GM12878 (cell line): ENCODE results near the gene SHB. TPM values are rescaled to one million over a fixed set of nuclear protein-coding genes. Genes with fewer than 3 reads are reported as not detected.

ENCODE experiments used
- ATAC-seq: fragments of 200-7000 bp; cut with Tn5 transposase; 3 replicates; pipeline ENCODE4 v1.9.1; 2020; ENCODE audit warnings: mild to moderate bottlenecking, moderate library complexity
- BruUV-seq: library from RNA; stranded (reverse); fragments of 400-500 nt; replicated peaks from 2 replicates; lab custom pipeline; 2021; lab: Mats Ljungman, UMichigan
- CTCF ChIA-PET: fragments of 300-600 bp; sonication (Branson Sonifier 250); formaldehyde crosslinking; extraction: SDS; loops from one replicate; lab custom pipeline; 2021; ENCODE audit warnings: inconsistent platforms; lab: Yijun Ruan, JAX
- POLR2A ChIA-PET: fragments of 350-600 bp; formaldehyde crosslinking; extraction: SDS; loops from one replicate; lab custom pipeline; 2021; ENCODE audit warnings: inconsistent platforms; lab: Charles Lee
- RAD21 ChIA-PET: fragments of 300-600 bp; sonication (Branson Sonifier 250); formaldehyde crosslinking; loops from one replicate; lab custom pipeline; 2023; ENCODE audit warnings: antibody characterized with exemption; ENCODE audit not compliant: unreplicated experiment; lab: Charles Lee
- SMC1A ChIA-PET: fragments of 300-600 bp; sonication (Branson Sonifier 250); formaldehyde crosslinking; loops from one replicate; lab custom pipeline; 2023; ENCODE audit not compliant: unreplicated experiment, uncharacterized antibody; lab: Charles Lee
- DNase-seq: peaks from one replicate; pipeline ENCODE4 v3.0.0-alpha.2; 2011; ENCODE audit warnings: low read depth, low spot score
- FAIRE-seq: peaks from 3 replicates; lab custom pipeline; 2011; peaks lifted over from hg19 to GRCh38; lab: Jason Lieb, UNC
- H2AFZ ChIP-seq: 2 replicates; pipeline ENCODE4 v1.6.0; 2011; ENCODE audit warnings: low read depth, low read length, control low read depth; ENCODE audit not compliant: control insufficient read depth
- H3K27ac ChIP-seq: 2 replicates; pipeline ENCODE4 v1.5.1; 2011; ENCODE audit warnings: control low read depth; ENCODE audit not compliant: control insufficient read depth, insufficient read depth
- H3K27me3 ChIP-seq, 2 experiments: replicated peaks in 1 of 2; 2 replicates each; pipeline versions ENCODE4 v1.6.0 to v1.6.1; 2011; ENCODE audit warnings: low read length in 1 of 2; ENCODE audit not compliant: control insufficient read depth in 2 of 2, insufficient read depth in 2 of 2
- H3K36me3 ChIP-seq, 2 experiments: 2 replicates each; pipeline ENCODE4 v1.5.1; 2011; ENCODE audit warnings: low read length in 1 of 2; ENCODE audit not compliant: control insufficient read depth in 2 of 2, insufficient read depth in 2 of 2
- H3K4me1 ChIP-seq: 2 replicates; pipeline ENCODE4 v1.6.1; 2011; ENCODE audit warnings: mild to moderate bottlenecking, low read length, moderate library complexity, mixed read lengths; ENCODE audit not compliant: control insufficient read depth, insufficient read depth
- H3K4me2 ChIP-seq: 2 replicates; pipeline ENCODE4 v1.6.0; 2011; ENCODE audit warnings: control low read depth; ENCODE audit not compliant: control insufficient read depth, insufficient read depth
- H3K4me3 ChIP-seq: fragments of 200-600 bp; sonication (generic); 2 replicates; pipeline ENCODE4 v1.5.1; 2016
- H3K79me2 ChIP-seq: 2 replicates; pipeline ENCODE4 v1.6.0; 2011; ENCODE audit warnings: low read length; ENCODE audit not compliant: control insufficient read depth, insufficient read depth
- H3K9ac ChIP-seq: 2 replicates; pipeline ENCODE4 v1.8.0; 2011; ENCODE audit warnings: low read length, control low read depth, mixed read lengths; ENCODE audit not compliant: control insufficient read depth, insufficient read depth
- H3K9me3 ChIP-seq: replicated peaks from 3 replicates; pipeline ENCODE4 v1.5.1; 2011; ENCODE audit warnings: mild to moderate bottlenecking, low read length; ENCODE audit not compliant: control insufficient read depth, insufficient read depth
- H4K20me1 ChIP-seq: 2 replicates; pipeline ENCODE4 v1.6.0; 2011; ENCODE audit not compliant: control insufficient read depth, insufficient read depth
- TCF7 ChIP-seq: IDR thresholded peaks from 2 replicates; pipeline ENCODE4 v1.6.1; 2014; ENCODE audit warnings: antibody characterized with exemption, borderline replicate concordance
- ZNF274 ChIP-seq: IDR thresholded peaks from one replicate; pipeline ENCODE4 v1.8.0; 2011; ENCODE audit not compliant: insufficient read length, insufficient read depth
- WGBS: methylation state at CpG from one replicate; pipeline ENCODE4 v1.1.6; 2016; ENCODE audit warnings: low lambda C conversion rate; ENCODE audit not compliant: insufficient replicate concordance, insufficient coverage; ENCODE audit errors: missing lambda C conversion rate; 5-methylcytosine and 5-hydroxymethylcytosine counted together
- in situ Hi-C: fragments of 300-500 bp; cut with MboI; formaldehyde crosslinking; loops from 9 replicates; pipeline ENCODE4 v1.14.3; 2018; ENCODE audit warnings: mixed read lengths
- intact Hi-C: fragments of 100-400 bp; cut with micrococcal nuclease; formaldehyde crosslinking; loops from one replicate; pipeline ENCODE4 v1.14.2; 2022; ENCODE audit not compliant: unreplicated experiment
- polyA plus RNA-seq, 11 experiments: library from polyadenylated mRNA; depleted of rRNA in 4 of 11; unstranded in 6 of 11; stranded (reverse) in 5 of 11; fragments of >200 nt; fragmentation: Nextera tagmentation in 4 of 11; fragmentation: Illumina TruSeq in 1 of 11; extraction: Ambion mirVana in 4 of 11; extraction: Trizol in 1 of 11; gene quantifications; 1 replicate in 1 of 11; 2 replicates in 10 of 11; pipeline versions ENCODE4 v1.2.1 to v1.2.3, GENCODE V29; 2011 to 2016; ENCODE audit warnings: inconsistent platforms in 2 of 11, missing spikeins in 2 of 11, low read depth in 1 of 11
- total RNA-seq, 4 experiments: library from RNA; depleted of rRNA in 3 of 4; stranded (reverse); fragments of >200 nt in 3 of 4; fragmentation: Illumina TruSeq in 1 of 4; extraction: Trizol in 1 of 4; gene quantifications; 2 replicates each; pipeline versions ENCODE4 v1.2.1 to v1.2.3, GENCODE V29; 2013 to 2021
- TF ChIP-seq, protein P1 (sequence below): fragments of 450-650 bp; formaldehyde crosslinking; IDR thresholded peaks from 2 replicates; pipeline ENCODE4 v1.4.0; 2022; ENCODE audit warnings: mild to moderate bottlenecking, moderate library complexity
- TF ChIP-seq, protein P2 (sequence below): fragments of 150-350 bp; IDR thresholded peaks from 2 replicates; pipeline ENCODE4 v1.6.1; 2014; ENCODE audit warnings: mild to moderate bottlenecking, low read depth, low read length

The SHB gene
- total and polyA plus RNA-seq, 10 of the 15 experiments (the other 5 are each of a cell fraction or from before 2014, with no cell fraction given): 0.29 to 6.2 (median 1.3) TPM

DNA sequence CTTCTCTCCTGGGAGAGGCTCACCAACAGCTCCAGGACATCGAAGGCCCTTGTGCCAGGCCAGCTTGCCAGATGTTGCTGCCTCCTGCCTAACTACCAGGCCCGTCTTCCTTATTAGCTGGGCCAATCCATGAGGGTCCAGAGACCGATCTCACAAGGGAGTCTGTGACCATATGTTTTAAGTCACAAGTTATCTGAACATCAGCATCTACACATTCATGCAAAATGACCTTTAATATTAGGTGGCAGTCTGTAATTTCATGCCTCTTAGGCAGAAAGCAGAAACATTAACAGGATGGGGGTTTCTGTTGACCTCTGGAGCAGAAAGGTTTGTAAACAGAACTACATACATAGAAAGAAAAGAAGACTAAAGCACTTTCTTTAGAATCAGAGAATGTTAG lies 90.0 kb downstream of the SHB start (continued):
- no peak for TF ChIP-seq ZNF274
- TF ChIP-seq, protein P1, sequence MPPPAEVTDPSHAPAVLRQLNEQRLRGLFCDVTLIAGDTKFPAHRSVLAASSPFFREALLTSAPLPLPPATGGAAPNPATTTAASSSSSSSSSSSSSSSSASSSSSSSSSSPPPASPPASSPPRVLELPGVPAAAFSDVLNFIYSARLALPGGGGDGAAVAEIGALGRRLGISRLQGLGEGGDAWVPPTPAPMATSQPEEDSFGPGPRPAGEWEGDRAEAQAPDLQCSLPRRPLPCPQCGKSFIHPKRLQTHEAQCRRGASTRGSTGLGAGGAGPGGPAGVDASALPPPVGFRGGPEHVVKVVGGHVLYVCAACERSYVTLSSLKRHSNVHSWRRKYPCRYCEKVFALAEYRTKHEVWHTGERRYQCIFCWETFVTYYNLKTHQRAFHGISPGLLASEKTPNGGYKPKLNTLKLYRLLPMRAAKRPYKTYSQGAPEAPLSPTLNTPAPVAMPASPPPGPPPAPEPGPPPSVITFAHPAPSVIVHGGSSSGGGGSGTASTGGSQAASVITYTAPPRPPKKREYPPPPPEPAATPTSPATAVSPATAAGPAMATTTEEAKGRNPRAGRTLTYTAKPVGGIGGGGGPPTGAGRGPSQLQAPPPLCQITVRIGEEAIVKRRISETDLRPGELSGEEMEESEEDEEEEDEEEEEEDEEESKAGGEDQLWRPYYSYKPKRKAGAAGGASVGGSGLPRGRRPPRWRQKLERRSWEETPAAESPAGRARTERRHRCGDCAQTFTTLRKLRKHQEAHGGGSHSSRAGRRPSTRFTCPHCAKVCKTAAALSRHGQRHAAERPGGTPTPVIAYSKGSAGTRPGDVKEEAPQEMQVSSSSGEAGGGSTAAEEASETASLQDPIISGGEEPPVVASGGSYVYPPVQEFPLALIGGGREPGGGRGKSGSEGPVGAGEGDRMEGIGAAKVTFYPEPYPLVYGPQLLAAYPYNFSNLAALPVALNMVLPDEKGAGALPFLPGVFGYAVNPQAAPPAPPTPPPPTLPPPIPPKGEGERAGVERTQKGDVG (CRISPR knock-in tag): no peak
- TF ChIP-seq TCF7: no peak

DNA sequence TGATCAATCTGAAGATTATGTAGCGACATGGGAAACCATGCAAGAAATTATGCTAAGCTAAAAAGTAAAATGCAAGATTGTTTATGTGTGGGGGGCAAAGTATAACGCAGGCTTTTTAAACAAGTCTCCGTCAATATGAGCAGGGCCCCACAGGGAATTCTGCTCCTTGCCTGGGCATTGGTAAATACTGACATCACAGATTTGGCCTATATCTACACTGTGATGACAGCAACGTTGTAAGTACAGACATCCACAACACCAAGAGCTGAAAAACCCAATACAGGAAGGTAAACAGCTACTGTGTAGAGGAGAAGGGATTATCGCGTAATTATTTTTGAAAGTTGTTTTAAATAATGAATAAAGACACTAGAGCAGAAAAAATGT lies 90.6 kb downstream of the SHB start:
- ATAC-seq: no peak
- Histone ChIP-seq H2AFZ (no peak overlapping the region), H3K27me3 (no peaks in the 10 kb centered on the region), H3K4me2 (no peak overlapping the region), H3K27ac (no peak overlapping the region), H3K9ac (no peak overlapping the region), H3K4me1 (no peaks in the 10 kb centered on the region), H3K36me3 (no peaks in the 10 kb centered on the region), H3K4me3 (no peak overlapping the region), H3K79me2 (no peaks in the 10 kb centered on the region), H3K9me3 (no peaks in the 10 kb centered on the region), H4K20me1 (no peaks in the 10 kb centered on the region)
- DNase-seq: no peak
- SMC1A ChIA-PET: interaction anchor here (1.2 to 2.7 kb wide), 4 partner anchors 10 to 41 kb away, joined by 3 to 9 read pairs (median 4); no protein-coding TSS in a partner anchor
- FAIRE-seq: no peak
- no TSS peak for BruUV-seq
- CTCF ChIA-PET: no interaction called here
- POLR2A ChIA-PET: no interaction called here
- intact Hi-C loops: no loop called here
- in situ Hi-C loops: loop anchor here (25.0 kb wide), 1 partner anchor 1041 kb away; no protein-coding TSS in a partner anchor
- RAD21 ChIA-PET: no interaction called here
- WGBS: 43% methylated on average over 6 of the region's 6 CpGs
- TF ChIP-seq, protein P2, sequence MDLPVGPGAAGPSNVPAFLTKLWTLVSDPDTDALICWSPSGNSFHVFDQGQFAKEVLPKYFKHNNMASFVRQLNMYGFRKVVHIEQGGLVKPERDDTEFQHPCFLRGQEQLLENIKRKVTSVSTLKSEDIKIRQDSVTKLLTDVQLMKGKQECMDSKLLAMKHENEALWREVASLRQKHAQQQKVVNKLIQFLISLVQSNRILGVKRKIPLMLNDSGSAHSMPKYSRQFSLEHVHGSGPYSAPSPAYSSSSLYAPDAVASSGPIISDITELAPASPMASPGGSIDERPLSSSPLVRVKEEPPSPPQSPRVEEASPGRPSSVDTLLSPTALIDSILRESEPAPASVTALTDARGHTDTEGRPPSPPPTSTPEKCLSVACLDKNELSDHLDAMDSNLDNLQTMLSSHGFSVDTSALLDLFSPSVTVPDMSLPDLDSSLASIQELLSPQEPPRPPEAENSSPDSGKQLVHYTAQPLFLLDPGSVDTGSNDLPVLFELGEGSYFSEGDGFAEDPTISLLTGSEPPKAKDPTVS: no peak
